ENCODE results near the gene C16orf54. TPM values are rescaled to one million over a fixed set of nuclear protein-coding genes. Genes with fewer than 3 reads are reported as not detected.

C16orf54 gene
- total and polyA plus RNA-seq, 9 of the 15 experiments (the other 6 are each of a cell fraction or from before 2014, with no cell fraction given) = 0.09 TPM; not detected in 8

DNA sequence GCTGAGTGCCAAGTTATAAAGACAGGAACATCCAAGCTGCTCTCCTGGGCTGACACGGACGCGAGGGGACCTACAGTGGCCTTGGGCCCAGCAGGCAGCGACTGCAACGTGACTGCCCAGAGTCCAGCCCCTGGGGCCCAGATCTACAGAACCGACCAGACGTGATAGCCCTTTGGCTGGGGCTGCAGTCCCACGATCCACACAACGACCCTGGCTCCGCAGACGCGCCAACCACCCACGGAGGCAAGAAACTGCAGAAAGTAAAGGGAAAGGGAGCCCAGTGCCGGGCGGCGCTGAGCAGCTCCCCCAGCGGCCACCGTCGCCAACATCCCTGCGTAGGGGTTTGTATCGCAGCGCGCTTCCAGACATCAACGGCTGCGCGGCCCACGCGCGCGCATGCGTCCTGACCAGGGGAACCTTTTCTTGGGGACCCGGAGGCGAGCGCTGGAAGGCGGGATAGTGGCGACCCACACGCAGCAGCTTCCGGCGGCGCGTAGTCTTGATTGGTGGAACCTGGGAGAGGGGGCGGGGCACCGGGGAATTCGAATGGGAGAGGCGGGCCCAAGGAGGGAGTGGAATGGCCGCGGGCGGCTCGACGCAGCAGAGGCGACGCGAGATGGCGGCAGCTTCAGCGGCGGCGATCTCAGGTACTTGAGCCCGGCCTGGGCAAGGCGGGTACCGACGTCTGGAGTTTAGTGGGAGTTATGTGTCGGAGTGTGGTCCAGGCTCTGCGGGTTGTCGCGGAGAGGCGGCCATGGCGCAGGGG is 44.6 kb upstream of the C16orf54 start, which contains the start of gene KIF22 (continued):
- TF ChIP-seq, protein P1, sequence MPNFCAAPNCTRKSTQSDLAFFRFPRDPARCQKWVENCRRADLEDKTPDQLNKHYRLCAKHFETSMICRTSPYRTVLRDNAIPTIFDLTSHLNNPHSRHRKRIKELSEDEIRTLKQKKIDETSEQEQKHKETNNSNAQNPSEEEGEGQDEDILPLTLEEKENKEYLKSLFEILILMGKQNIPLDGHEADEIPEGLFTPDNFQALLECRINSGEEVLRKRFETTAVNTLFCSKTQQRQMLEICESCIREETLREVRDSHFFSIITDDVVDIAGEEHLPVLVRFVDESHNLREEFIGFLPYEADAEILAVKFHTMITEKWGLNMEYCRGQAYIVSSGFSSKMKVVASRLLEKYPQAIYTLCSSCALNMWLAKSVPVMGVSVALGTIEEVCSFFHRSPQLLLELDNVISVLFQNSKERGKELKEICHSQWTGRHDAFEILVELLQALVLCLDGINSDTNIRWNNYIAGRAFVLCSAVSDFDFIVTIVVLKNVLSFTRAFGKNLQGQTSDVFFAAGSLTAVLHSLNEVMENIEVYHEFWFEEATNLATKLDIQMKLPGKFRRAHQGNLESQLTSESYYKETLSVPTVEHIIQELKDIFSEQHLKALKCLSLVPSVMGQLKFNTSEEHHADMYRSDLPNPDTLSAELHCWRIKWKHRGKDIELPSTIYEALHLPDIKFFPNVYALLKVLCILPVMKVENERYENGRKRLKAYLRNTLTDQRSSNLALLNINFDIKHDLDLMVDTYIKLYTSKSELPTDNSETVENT (CRISPR knock-in tag; IDR thresholded peaks at IDR 0.05) = peak; percentile 77; the same call in 1 of the 2 replicates
- TF ChIP-seq CREB1 (IDR thresholded peaks at IDR 0.05) = peak; percentile 57; the same call in 1 of the 2 replicates
- peak; percentile 83 for TF ChIP-seq CREB1 (CRISPR knock-in tag; IDR thresholded peaks at IDR 0.05)
- TF ChIP-seq SMARCC2 (IDR thresholded peaks at IDR 0.05; ENCODE audit: low read depth) = peak; percentile 59
- TF ChIP-seq CXXC5 (CRISPR knock-in tag; IDR thresholded peaks at IDR 0.05) = peak; percentile 98
- peak; percentile 89 to 97 (median 96) for TF ChIP-seq YY1 (IDR thresholded peaks at IDR 0.05; ENCODE audit: borderline replicate concordance in 1 of 3, control insufficient read depth in 1 of 3, extremely low read depth in 1 of 3, insufficient read depth in 3 of 3, insufficient read length in 1 of 3, insufficient replicate concordance in 2 of 3, low read depth in 1 of 3, low read length in 2 of 3)
- peak; percentile 68 for TF ChIP-seq SMARCE1 (IDR thresholded peaks at IDR 0.05)
- TF ChIP-seq ZNF239 (CRISPR knock-in tag; IDR thresholded peaks at IDR 0.05) = peak; percentile 12
- peak; percentile 82 for TF ChIP-seq CREM (IDR thresholded peaks at IDR 0.05; ENCODE audit: low read depth)
- TF ChIP-seq, protein P2, sequence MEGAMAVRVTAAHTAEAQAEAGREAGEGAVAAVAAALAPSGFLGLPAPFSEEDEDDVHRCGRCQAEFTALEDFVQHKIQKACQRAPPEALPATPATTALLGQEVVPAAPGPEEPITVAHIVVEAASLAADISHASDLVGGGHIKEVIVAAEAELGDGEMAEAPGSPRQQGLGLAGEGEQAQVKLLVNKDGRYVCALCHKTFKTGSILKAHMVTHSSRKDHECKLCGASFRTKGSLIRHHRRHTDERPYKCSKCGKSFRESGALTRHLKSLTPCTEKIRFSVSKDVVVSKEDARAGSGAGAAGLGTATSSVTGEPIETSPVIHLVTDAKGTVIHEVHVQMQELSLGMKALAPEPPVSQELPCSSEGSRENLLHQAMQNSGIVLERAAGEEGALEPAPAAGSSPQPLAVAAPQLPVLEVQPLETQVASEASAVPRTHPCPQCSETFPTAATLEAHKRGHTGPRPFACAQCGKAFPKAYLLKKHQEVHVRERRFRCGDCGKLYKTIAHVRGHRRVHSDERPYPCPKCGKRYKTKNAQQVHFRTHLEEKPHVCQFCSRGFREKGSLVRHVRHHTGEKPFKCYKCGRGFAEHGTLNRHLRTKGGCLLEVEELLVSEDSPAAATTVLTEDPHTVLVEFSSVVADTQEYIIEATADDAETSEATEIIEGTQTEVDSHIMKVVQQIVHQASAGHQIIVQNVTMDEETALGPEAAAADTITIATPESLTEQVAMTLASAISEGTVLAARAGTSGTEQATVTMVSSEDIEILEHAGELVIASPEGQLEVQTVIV (CRISPR knock-in tag; IDR thresholded peaks at IDR 0.05; ENCODE audit: borderline replicate concordance) = no peak
- TF ChIP-seq KDM5B (IDR thresholded peaks at IDR 0.05; ENCODE audit: insufficient replicate concordance, low read depth, low read length) = peak; percentile 95
- TF ChIP-seq, protein P3, sequence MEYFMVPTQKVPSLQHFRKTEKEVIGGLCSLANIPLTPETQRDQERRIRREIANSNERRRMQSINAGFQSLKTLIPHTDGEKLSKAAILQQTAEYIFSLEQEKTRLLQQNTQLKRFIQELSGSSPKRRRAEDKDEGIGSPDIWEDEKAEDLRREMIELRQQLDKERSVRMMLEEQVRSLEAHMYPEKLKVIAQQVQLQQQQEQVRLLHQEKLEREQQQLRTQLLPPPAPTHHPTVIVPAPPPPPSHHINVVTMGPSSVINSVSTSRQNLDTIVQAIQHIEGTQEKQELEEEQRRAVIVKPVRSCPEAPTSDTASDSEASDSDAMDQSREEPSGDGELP (CRISPR knock-in tag; IDR thresholded peaks at IDR 0.05; ENCODE audit: borderline replicate concordance) = peak; percentile 88; the same call in 1 of the 2 replicates
- TF ChIP-seq, protein P4, sequence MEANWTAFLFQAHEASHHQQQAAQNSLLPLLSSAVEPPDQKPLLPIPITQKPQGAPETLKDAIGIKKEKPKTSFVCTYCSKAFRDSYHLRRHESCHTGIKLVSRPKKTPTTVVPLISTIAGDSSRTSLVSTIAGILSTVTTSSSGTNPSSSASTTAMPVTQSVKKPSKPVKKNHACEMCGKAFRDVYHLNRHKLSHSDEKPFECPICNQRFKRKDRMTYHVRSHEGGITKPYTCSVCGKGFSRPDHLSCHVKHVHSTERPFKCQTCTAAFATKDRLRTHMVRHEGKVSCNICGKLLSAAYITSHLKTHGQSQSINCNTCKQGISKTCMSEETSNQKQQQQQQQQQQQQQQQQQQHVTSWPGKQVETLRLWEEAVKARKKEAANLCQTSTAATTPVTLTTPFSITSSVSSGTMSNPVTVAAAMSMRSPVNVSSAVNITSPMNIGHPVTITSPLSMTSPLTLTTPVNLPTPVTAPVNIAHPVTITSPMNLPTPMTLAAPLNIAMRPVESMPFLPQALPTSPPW (CRISPR knock-in tag; IDR thresholded peaks at IDR 0.05) = peak; percentile 74; the same call in 1 of the 2 replicates
- TF ChIP-seq, protein P5, sequence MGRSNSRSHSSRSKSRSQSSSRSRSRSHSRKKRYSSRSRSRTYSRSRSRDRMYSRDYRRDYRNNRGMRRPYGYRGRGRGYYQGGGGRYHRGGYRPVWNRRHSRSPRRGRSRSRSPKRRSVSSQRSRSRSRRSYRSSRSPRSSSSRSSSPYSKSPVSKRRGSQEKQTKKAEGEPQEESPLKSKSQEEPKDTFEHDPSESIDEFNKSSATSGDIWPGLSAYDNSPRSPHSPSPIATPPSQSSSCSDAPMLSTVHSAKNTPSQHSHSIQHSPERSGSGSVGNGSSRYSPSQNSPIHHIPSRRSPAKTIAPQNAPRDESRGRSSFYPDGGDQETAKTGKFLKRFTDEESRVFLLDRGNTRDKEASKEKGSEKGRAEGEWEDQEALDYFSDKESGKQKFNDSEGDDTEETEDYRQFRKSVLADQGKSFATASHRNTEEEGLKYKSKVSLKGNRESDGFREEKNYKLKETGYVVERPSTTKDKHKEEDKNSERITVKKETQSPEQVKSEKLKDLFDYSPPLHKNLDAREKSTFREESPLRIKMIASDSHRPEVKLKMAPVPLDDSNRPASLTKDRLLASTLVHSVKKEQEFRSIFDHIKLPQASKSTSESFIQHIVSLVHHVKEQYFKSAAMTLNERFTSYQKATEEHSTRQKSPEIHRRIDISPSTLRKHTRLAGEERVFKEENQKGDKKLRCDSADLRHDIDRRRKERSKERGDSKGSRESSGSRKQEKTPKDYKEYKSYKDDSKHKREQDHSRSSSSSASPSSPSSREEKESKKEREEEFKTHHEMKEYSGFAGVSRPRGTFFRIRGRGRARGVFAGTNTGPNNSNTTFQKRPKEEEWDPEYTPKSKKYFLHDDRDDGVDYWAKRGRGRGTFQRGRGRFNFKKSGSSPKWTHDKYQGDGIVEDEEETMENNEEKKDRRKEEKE (IDR thresholded peaks at IDR 0.05; ENCODE audit: borderline replicate concordance in 1 of 2, control insufficient read depth in 1 of 2, low read depth in 2 of 2, low read length in 1 of 2) = peak in 1 of 2 experiments; percentile 95; a peak in 2 of 4 replicates
